IMR-90 (cell line): ENCODE data around the gene TPSG1. TPM values are rescaled to one million over a fixed set of nuclear protein-coding genes. Genes with fewer than 3 reads are reported as not detected.
A peak's percentile ranks its signal among the peaks of the same experiment; 100 is the strongest.

Source experiments
- ATAC-seq: fragments of 200-7000 bp; cut with Tn5 transposase; 2 replicates; pipeline ENCODE4 v1.9.1; 2020; ENCODE audit warnings: low read depth, mild to moderate bottlenecking, moderate library complexity
- BruUV-seq: library from RNA; stranded (reverse); fragments of 400-500 nt; replicated peaks from 2 replicates; lab custom pipeline; 2021; lab: Mats Ljungman, UMichigan
- CTCF ChIA-PET: fragments of 300-600 bp; formaldehyde crosslinking; extraction: SDS; loops from one replicate; lab custom pipeline; 2021; ENCODE audit warnings: antibody characterized with exemption; lab: Yijun Ruan, JAX
- POLR2A ChIA-PET: fragments of 300-600 bp; sonication (Branson Sonifier 250); formaldehyde crosslinking; loops from one replicate; lab custom pipeline; 2022; ENCODE audit warnings: antibody characterized with exemption; ENCODE audit not compliant: unreplicated experiment; lab: Charles Lee
- DNase-seq: peaks from one replicate; pipeline ENCODE4 v3.0.0; 2013
- H2AFZ ChIP-seq: replicated peaks from 2 replicates; pipeline ENCODE3; 2013; ENCODE audit warnings: low read length, mild to moderate bottlenecking; ENCODE audit not compliant: poor library complexity
- H2AK5ac ChIP-seq: 2 replicates; pipeline ENCODE4 v1.6.1; 2013; ENCODE audit warnings: low read depth, low read length, inconsistent platforms
- H2AK9ac ChIP-seq: replicated peaks from 2 replicates; pipeline ENCODE3; 2013; ENCODE audit warnings: mild to moderate bottlenecking, low read depth, low read length, moderate library complexity; ENCODE audit not compliant: poor library complexity
- H2BK120ac ChIP-seq: 2 replicates; pipeline ENCODE4 v1.6.1; 2013; ENCODE audit warnings: low read depth, low read length, inconsistent platforms
- H2BK15ac ChIP-seq: 3 replicates; pipeline ENCODE4 v1.6.1; 2013; ENCODE audit warnings: low read depth, low read length, inconsistent platforms
- H2BK20ac ChIP-seq: 2 replicates; pipeline ENCODE4 v1.6.1; 2013; ENCODE audit warnings: low read depth, mild to moderate bottlenecking, inconsistent platforms, low read length, moderate library complexity
- H2BK5ac ChIP-seq: 2 replicates; pipeline ENCODE4 v1.6.1; 2013; ENCODE audit warnings: mild to moderate bottlenecking, low read depth, low read length, inconsistent platforms; ENCODE audit not compliant: poor library complexity, severe bottlenecking
- H3K14ac ChIP-seq: replicated peaks from 2 replicates; pipeline ENCODE4 v1.6.1; 2013; ENCODE audit warnings: low read depth, low read length, inconsistent platforms
- H3K18ac ChIP-seq: 2 replicates; pipeline ENCODE4 v1.6.1; 2013; ENCODE audit warnings: low read depth, low read length, control low read depth
- H3K23ac ChIP-seq: 2 replicates; pipeline ENCODE4 v1.6.1; 2013; ENCODE audit warnings: low read depth, low read length, inconsistent platforms
- H3K27ac ChIP-seq: 2 replicates; pipeline ENCODE4 v1.5.1; 2013; ENCODE audit warnings: mild to moderate bottlenecking, control low read depth, low read length; ENCODE audit not compliant: insufficient read depth
- H3K27me3 ChIP-seq: 2 replicates; pipeline ENCODE4 v1.6.1; 2013; ENCODE audit warnings: low read length; ENCODE audit not compliant: control insufficient read depth, insufficient read depth
- H3K36me3 ChIP-seq: 2 replicates; pipeline ENCODE4 v1.6.1; 2013; ENCODE audit warnings: low read length, mixed read lengths; ENCODE audit not compliant: control insufficient read depth, insufficient read depth
- H3K4ac ChIP-seq: 2 replicates; pipeline ENCODE4 v1.6.1; 2013; ENCODE audit warnings: low read depth, low read length, inconsistent platforms
- H3K4me1 ChIP-seq: 2 replicates; pipeline ENCODE4 v1.6.1; 2013; ENCODE audit warnings: low read length, mixed read lengths; ENCODE audit not compliant: control insufficient read depth, insufficient read depth
- H3K4me2 ChIP-seq: 2 replicates; pipeline ENCODE4 v1.6.1; 2013; ENCODE audit warnings: low read depth, mild to moderate bottlenecking, control low read depth, low read length, moderate library complexity
- H3K4me3 ChIP-seq: 2 replicates; pipeline ENCODE4 v1.5.1; 2013; ENCODE audit warnings: low read depth, mild to moderate bottlenecking, control low read depth, low read length, moderate library complexity; ENCODE audit not compliant: insufficient read depth
- H3K56ac ChIP-seq: 2 replicates; pipeline ENCODE4 v1.6.1; 2013; ENCODE audit warnings: low read length, inconsistent platforms; ENCODE audit not compliant: insufficient read depth; ENCODE audit errors: extremely low read depth
- H3K79me1 ChIP-seq, 2 experiments: 2 replicates each; pipeline ENCODE4 v1.6.1; 2013; ENCODE audit warnings: low read length in 2 of 2, inconsistent platforms in 1 of 2, low read depth in 1 of 2
- H3K9ac ChIP-seq: 2 replicates; pipeline ENCODE4 v1.6.1; 2013; ENCODE audit warnings: low read depth, low read length, control low read depth
- H3K9me1 ChIP-seq: 2 replicates; pipeline ENCODE4 v1.6.1; 2013; ENCODE audit warnings: low read length, inconsistent platforms; ENCODE audit not compliant: insufficient read depth
- H3K9me3 ChIP-seq: 2 replicates; pipeline ENCODE4 v1.6.1; 2013; ENCODE audit warnings: low read length; ENCODE audit not compliant: control insufficient read depth, insufficient read depth
- H4K20me1 ChIP-seq: 2 replicates; pipeline ENCODE4 v1.6.1; 2013; ENCODE audit warnings: low read length, inconsistent platforms; ENCODE audit not compliant: insufficient read depth
- H4K5ac ChIP-seq: 2 replicates; pipeline ENCODE4 v1.6.1; 2013; ENCODE audit warnings: mild to moderate bottlenecking, low read depth, low read length, control low read depth
- H4K8ac ChIP-seq, 2 experiments: 2 replicates each; pipeline ENCODE4 v1.6.1; 2013; ENCODE audit warnings: low read depth in 2 of 2, low read length in 2 of 2, control low read depth in 1 of 2, inconsistent platforms in 1 of 2
- H4K91ac ChIP-seq: 2 replicates; pipeline ENCODE4 v1.6.1; 2013; ENCODE audit warnings: low read depth, low read length, inconsistent platforms; ENCODE audit not compliant: insufficient read depth
- BHLHE40 ChIP-seq: fragments of 150-350 bp; IDR thresholded peaks from 2 replicates; pipeline ENCODE4 v1.6.1; 2016; ENCODE audit warnings: mild to moderate bottlenecking, low read depth, low read length
- CEBPB ChIP-seq: IDR thresholded peaks from 2 replicates; pipeline ENCODE4 v1.6.1; 2012; ENCODE audit warnings: low read depth, low read length, improper control_type of control experiment
- CHD1 ChIP-seq: IDR thresholded peaks from 2 replicates; pipeline ENCODE4 v1.6.1; 2012; ENCODE audit warnings: low read depth, low read length, improper control_type of control experiment
- CTCF ChIP-seq: conservative IDR thresholded peaks from 2 replicates; pipeline ENCODE4 v1.5.1; 2012; ENCODE audit warnings: mild to moderate bottlenecking, low read depth, low read length, improper control_type of control experiment
- ELK1 ChIP-seq: fragments of 150-350 bp; IDR thresholded peaks from 2 replicates; pipeline ENCODE4 v1.6.1; 2016; ENCODE audit warnings: low read depth, mild to moderate bottlenecking, low read length, moderate library complexity, borderline replicate concordance
- FOS ChIP-seq: fragments of 150-350 bp; IDR thresholded peaks from 2 replicates; pipeline ENCODE4 v1.6.1; 2016; ENCODE audit warnings: low read depth, low read length
- MAFK ChIP-seq: IDR thresholded peaks from 2 replicates; pipeline ENCODE4 v1.6.1; 2012; ENCODE audit warnings: low read depth, low read length, improper control_type of control experiment
- MAZ ChIP-seq: IDR thresholded peaks from 2 replicates; pipeline ENCODE4 v1.6.1; 2012; ENCODE audit warnings: low read depth, mild to moderate bottlenecking, low read length, improper control_type of control experiment, moderate library complexity, borderline replicate concordance
- MXI1 ChIP-seq: IDR thresholded peaks from 2 replicates; pipeline ENCODE4 v1.6.1; 2012; ENCODE audit warnings: low read depth, mild to moderate bottlenecking, low read length, moderate library complexity, borderline replicate concordance
- NFE2L2 ChIP-seq: fragments of 150-350 bp; IDR thresholded peaks from 2 replicates; pipeline ENCODE4 v1.6.1; 2016; ENCODE audit warnings: low read depth, mild to moderate bottlenecking, low read length
- POLR2A ChIP-seq: IDR thresholded peaks from 2 replicates; pipeline ENCODE4 v1.6.1; 2012; ENCODE audit warnings: mild to moderate bottlenecking, low read depth, low read length
- RAD21 ChIP-seq: IDR thresholded peaks from 2 replicates; pipeline ENCODE4 v1.6.1; 2012; ENCODE audit warnings: low read length, improper control_type of control experiment
- RCOR1 ChIP-seq: IDR thresholded peaks from 2 replicates; pipeline ENCODE4 v1.6.1; 2012; ENCODE audit warnings: mild to moderate bottlenecking, low read length, improper control_type of control experiment; ENCODE audit not compliant: insufficient replicate concordance
- RFX5 ChIP-seq: IDR thresholded peaks from 2 replicates; pipeline ENCODE4 v1.8.0; 2012; ENCODE audit warnings: low read depth, mild to moderate bottlenecking, low read length, moderate library complexity
- SMC3 ChIP-seq: fragments of 150-350 bp; IDR thresholded peaks from 2 replicates; pipeline ENCODE4 v1.6.1; 2016; ENCODE audit warnings: low read depth, mild to moderate bottlenecking, antibody characterized with exemption, low read length, moderate library complexity
- USF2 ChIP-seq: fragments of 150-350 bp; IDR thresholded peaks from 2 replicates; pipeline ENCODE4 v1.6.1; 2017; ENCODE audit warnings: mild to moderate bottlenecking, antibody characterized with exemption, low read length, low read depth
- WGBS, 2 experiments: methylation state at CpG; one replicate each; pipeline versions ENCODE4 v1.1.5 to v1.1.7; 2013; ENCODE audit warnings: missing lambda C conversion rate in 2 of 2; ENCODE audit not compliant: insufficient read length in 1 of 2; ENCODE audit errors: extremely low coverage in 2 of 2; 5-methylcytosine and 5-hydroxymethylcytosine counted together
- dilution Hi-C: fragments of 300-500 bp; cut with HindIII; formaldehyde crosslinking; loops from one replicate; pipeline ENCODE4 v1.14.3; 2018; ENCODE audit warnings: low sequenced_read_pairs; ENCODE audit not compliant: unreplicated experiment
- in situ Hi-C: fragments of 300-500 bp; cut with MboI; formaldehyde crosslinking; loops from 3 replicates; pipeline ENCODE4 v1.14.3; 2019; ENCODE audit warnings: low sequenced_read_pairs, inconsistent platforms, mixed read lengths
- intact Hi-C: fragments of 100-400 bp; cut with micrococcal nuclease; formaldehyde crosslinking; loops from 2 replicates; pipeline ENCODE4 v1.10.0; 2022
- polyA plus RNA-seq, 3 experiments: library from polyadenylated mRNA; depleted of rRNA; stranded (reverse); fragments of >200 nt; gene quantifications; 2 replicates each; pipeline ENCODE4 v1.2.3, GENCODE V29; 2012; ENCODE audit warnings: low replicate concordance in 1 of 3
- total RNA-seq: library from RNA; depleted of rRNA; stranded (reverse); fragments of >200 nt; gene quantifications from 2 replicates; pipeline ENCODE4 v1.2.3, GENCODE V29; 2012

Gene TPSG1
- total and polyA plus RNA-seq, 2 of the 4 experiments (the other 2 are of a cell fraction) = not detected

- no peak overlapping the region for H2BK15ac ChIP-seq
- no peaks in the 10 kb centered on the region for H3K9me3 ChIP-seq
- no peak for DNase-seq
- H2AK5ac ChIP-seq = no peak overlapping the region
- no peak overlapping the region for H3K9ac ChIP-seq
- no peak overlapping the region for H4K91ac ChIP-seq
- no peak overlapping the region for H3K4ac ChIP-seq
- H3K27me3 ChIP-seq = peaks cover 40% of the 10 kb centered on the region
- TF ChIP-seq USF2 = no peak
- TF ChIP-seq RFX5 = no peak
- TF ChIP-seq NFE2L2 = no peak
- TF ChIP-seq CTCF = no peak
- TF ChIP-seq RCOR1 = no peak
- TF ChIP-seq RAD21 = no peak
- no peak for TF ChIP-seq MAZ
- TF ChIP-seq POLR2A = no peak
- no peak for TF ChIP-seq CHD1
- no peak for TF ChIP-seq FOS
- no peak for TF ChIP-seq MAFK
- TF ChIP-seq MXI1 = no peak
- no peak for TF ChIP-seq SMC3
- no peak for TF ChIP-seq ELK1
- no peak for TF ChIP-seq BHLHE40
- TF ChIP-seq CEBPB = no peak
- H3K9me1 ChIP-seq = peaks cover 4% of the 10 kb centered on the region; the same call in 1 of the 2 replicates
- H2BK5ac ChIP-seq = no peak overlapping the region
- H3K56ac ChIP-seq = no peak overlapping the region
- H4K8ac ChIP-seq = no peak overlapping the region
- H3K79me1 ChIP-seq = no peaks in the 10 kb centered on the region
- H3K27ac ChIP-seq = no peak overlapping the region
- H2BK120ac ChIP-seq = no peak overlapping the region
- ATAC-seq = no peak
- peak overlapping the region; percentile 28 for H2AK9ac ChIP-seq
- H3K4me3 ChIP-seq = no peak overlapping the region
- H4K5ac ChIP-seq = no peak overlapping the region
- no peaks in the 10 kb centered on the region for H3K4me1 ChIP-seq
- no peak overlapping the region for H3K4me2 ChIP-seq
- intact Hi-C loops (no loop called here), dilution Hi-C loops (no loop called here), in situ Hi-C loops (no loop called here)
- no peak overlapping the region for H2AFZ ChIP-seq
- WGBS, 2 experiments = 4% methylated on average over 18 of the region's 47 CpGs; no CpG with 5 or more reads in 1 of the 2 experiments
- no peaks in the 10 kb centered on the region for H3K36me3 ChIP-seq
- no peak overlapping the region for H2BK20ac ChIP-seq
- no peak overlapping the region for H3K18ac ChIP-seq
- no peak overlapping the region for H3K14ac ChIP-seq
- no TSS peak for BruUV-seq
- no peak overlapping the region for H3K23ac ChIP-seq
- CTCF ChIA-PET = no interaction called here
- no peaks in the 10 kb centered on the region; the same call in 1 of the 2 replicates for H4K20me1 ChIP-seq
- POLR2A ChIA-PET = no interaction called here
These were observed 36.2 kb upstream of the TPSG1 start for GRCh38 chr16:1261131-1261892.
